Epidermal melanocyte (primary cell): ENCODE data around the gene FADD.
"Not testable (repeated sequence)": the region's sequence is repeated elsewhere in the genome, so short reads cannot be mapped to it uniquely, and the experiment has no call there.

ENCODE experiments used
- DNase-seq: peaks from one replicate; pipeline ENCODE4 v3.0.0; 2011; ENCODE audit warnings: low spot score; ENCODE audit not compliant: insufficient read length

Gene FADD

DNA sequence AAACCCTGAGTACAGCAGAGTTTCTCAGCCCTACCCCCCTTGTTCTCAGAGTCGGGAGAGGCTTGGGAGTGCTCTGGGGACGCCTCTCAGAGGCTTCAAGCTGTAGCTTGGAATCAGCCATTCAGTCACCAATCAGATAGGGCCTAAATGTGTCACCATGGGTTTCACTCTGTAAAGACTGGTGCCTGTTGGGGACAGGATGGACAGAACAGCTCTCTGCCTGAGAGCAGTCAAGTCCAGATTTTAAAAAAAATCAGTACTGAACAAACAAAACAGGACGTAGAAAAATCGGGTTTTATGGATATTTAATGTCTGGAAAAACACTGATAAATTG, 1.3 kb downstream of the FADD start:
- DNase-seq, result no peak

DNA sequence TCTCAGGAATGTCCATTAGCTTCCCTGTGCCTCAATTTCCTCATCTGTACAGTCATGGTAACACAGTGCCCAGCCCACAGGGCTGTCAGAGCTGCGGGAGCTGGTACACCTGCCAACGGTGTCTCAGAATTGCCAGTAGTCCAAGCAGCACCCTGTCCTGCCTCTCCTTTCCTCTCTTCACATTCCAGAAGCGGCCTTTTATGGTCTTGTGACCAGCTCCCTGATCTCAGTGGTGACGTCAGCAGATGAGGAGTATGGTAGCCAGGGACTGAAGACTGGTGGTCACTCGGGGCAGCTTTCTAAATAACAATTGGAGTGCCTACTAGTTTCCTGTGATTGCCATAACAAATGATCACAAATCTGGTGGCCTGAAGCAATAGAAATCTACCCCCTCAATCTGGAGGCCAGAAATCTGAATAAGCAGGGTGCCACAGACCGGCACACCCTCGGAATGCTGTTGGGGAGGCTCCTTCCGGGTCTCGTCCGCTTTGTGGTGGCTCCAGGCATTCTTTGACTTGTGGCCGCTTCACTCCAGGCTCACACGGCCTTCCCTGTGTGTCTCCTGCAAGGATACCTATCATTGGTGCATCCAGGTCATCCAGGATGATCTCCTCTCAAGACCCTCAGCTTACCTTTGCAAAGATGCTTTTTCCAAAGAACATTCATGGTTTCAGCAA, 2.1 kb downstream of the FADD start:
- no peak for DNase-seq

DNA sequence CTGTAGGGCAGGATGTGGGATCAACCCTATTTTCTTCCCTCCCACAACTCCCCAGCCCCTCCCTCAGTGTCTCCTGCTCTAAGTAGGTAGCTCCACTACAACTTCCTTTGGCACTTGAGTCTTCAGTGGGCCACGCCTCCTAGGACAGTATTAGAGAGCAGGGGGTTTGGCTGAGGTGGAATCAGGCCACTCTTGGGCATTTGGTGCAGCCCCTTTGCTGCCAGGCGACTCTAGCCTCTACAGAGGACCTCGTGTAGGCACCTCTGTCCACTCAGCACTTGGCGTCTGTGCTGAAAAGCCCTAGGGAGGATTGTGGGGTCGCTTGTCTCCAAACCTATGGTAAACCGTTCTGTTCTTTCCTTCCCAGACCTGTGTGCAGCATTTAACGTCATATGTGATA, 2.7 kb downstream of the FADD start:
- no peak for DNase-seq

DNA sequence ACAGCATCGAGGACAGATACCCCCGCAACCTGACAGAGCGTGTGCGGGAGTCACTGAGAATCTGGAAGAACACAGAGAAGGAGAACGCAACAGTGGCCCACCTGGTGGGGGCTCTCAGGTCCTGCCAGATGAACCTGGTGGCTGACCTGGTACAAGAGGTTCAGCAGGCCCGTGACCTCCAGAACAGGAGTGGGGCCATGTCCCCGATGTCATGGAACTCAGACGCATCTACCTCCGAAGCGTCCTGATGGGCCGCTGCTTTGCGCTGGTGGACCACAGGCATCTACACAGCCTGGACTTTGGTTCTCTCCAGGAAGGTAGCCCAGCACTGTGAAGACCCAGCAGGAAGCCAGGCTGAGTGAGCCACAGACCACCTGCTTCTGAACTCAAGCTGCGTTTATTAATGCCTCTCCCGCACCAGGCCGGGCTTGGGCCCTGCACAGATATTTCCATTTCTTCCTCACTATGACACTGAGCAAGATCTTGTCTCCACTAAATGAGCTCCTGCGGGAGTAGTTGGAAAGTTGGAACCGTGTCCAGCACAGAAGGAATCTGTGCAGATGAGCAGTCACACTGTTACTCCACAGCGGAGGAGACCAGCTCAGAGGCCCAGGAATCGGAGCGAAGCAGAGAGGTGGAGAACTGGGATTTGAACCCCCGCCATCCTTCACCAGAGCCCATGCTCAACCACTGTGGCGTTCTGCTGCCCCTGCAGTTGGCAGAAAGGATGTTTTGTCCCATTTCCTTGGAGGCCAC, 3.3 kb downstream of the FADD start:
- DNase-seq, result no peak

DNA sequence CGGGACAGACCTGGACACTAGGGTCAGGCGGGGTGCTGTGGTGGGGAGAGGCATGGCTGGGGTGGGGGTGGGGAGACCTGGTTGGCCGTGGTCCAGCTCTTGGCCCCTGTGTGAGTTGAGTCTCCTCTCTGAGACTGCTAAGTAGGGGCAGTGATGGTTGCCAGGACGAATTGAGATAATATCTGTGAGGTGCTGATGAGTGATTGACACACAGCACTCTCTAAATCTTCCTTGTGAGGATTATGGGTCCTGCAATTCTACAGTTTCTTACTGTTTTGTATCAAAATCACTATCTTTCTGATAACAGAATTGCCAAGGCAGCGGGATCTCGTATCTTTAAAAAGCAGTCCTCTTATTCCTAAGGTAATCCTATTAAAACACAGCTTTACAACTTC, 3.9 kb downstream of the FADD start:
- DNase-seq, result no peak

DNA sequence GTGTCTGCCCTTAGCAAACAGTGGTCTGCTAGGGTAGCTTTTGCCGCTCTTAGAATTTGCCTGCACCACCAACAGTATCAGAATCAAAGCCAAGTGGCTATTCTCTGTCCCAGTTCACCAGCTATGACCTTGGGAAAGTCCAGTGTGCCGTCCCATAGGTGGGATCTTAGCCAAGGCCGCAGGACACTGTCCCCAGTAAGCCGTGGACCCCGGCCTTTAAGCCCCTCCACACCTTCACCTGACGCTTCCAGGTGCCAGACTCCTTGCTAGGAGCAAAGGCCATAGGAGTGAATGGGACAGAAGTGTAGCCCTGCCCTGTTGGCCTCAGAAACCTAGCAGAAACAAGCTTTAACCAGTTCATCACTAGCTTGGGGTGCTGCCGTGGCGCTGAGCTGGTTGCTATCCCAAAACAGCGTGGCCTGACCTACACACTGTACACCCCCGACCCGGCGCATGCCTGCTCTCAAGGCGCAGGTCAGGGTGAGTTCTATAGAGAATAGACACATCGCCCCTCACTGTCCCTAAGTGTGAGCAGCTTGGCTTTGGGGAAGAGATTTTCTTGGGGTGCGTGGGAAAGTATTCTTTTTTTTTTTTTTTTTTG, 4.5 kb downstream of the FADD start:
- no peak for DNase-seq

DNA sequence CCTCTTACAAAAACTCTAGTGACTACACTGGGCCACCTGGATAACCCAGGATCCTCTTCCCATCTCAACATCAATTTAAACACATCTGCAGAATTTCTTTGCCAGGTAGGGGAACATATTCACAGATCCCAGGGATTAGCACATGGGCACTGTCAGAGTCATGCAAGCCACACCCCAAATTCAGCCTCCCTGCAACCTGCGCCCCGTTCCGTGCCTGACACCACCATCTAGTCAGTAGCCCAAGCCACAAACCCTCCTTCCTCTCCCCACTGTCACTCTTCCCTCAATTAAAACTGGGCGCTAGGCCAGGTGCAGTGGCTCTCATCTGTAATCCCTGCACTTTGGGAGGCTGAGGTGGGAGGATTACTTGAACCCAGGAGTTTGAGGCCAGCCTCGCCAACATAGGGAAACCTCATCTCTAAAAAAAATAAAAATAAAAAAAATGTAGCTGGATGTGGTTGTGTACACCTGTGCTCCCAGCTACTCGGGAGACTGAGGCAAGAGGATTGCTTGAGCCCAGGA, 6.4 kb downstream of the FADD start:
- no peak for DNase-seq

DNA sequence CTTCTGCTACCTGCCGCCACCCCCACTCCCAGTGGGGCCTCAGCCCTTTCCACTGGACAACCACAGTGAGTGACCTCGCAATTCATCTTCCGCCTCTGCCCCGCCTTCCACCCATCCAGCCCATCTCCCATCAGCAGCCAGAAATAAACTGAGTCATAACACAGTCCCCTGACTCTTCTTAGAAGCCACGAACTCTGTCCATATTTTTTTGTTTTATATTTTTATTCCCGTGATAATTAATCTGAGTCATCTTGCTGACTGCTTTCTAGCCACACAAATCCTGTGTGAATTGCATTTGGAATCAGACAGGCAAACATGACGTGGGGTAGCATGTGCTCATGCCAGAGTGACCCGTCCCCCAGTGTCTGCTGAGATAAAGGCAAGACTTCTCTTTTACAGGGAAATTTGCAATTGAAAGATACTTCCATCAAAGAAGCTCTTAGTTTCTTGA, 7.0 kb downstream of the FADD start:
- DNase-seq, result no peak

DNA sequence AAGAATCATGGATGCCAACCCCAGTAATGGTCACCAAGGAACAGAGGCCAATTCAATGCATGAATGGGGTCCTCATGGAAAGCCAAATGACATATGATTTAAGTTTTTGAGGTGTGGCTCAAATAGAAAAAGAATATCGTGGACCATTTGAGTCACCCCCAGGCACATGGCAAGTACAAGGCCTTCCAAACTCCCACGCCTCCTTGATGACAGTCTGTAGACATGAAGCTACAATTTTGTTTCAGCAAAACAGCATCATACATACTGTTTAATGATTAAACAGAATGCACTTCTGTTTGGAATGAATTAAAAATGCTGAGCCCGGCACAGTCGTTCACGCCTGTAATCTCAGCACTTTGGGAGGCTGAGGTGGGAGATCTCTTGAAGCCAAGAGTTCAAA, 7.4 kb downstream of the FADD start:
- no peak for DNase-seq

DNA sequence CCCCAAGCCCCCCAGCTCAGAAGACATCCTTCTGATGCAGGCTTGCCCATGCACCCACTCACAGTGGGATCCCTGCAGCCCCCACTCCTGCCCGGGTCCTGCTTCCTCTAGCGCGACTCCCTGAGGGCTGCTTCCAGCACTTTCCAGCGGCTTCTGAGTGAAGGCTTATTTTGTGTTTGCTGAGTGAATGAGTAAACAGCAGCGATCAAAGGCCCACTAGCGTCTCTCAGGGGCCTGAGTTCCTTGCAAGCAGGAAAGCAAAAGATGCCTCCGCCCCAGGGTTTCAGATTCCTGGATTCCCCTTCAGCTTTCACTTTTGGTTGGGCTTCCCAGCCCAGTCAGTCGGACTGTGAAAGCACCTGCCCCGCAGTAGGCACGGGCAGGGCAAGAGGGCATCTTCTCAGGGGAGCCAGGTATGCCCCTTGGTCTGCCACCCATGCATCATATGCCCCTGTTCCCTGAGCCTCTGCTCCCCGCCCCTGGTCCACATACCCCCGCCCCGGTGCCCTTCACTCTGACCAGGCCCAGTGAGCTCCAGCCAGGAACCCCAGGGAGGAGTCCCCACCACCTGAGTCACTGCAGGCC, 9.2 kb downstream of the FADD start:
- no peak for DNase-seq

DNA sequence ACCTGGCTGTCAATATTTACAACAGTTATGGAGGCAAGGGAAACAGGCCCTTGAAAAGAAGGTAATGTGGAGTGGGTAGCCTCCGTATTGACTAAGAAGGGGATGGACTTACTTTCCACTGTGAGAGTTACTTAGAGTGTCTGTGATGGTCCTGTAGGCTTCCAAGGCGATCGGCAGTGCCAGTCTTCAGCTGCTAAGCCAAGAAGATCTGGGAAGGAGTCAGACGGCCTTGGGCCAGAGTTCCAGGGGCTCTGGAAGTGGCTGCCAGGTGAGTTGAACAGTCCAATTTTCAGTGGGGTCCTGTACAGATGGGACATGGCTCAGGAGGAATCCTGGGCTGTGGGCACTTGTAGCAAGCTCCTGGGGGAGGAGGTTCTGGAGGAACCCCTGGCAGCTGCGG, 14.3 kb downstream of the FADD start:
- DNase-seq, result not testable (repeated sequence)

DNA sequence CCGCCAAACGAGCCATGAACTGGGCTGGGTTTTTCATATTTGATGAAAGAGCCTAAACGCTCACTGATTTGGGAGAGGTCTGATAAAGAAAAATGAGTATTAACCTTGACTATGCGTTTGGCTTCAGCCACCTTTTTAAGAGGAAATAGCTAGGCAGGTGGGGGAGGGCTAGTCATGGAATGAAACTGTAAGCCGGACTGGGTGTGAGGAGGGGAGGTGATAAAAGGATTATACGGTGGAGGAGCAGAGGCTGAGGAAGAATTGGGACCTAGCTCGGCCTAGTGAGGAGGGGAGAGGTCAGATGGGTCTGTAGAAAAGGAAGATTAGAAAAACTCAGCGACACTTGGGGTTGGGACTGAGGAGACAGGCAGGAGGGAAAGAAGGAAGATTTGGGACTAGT, 15.0 kb downstream of the FADD start:
- not testable (repeated sequence) for DNase-seq

DNA sequence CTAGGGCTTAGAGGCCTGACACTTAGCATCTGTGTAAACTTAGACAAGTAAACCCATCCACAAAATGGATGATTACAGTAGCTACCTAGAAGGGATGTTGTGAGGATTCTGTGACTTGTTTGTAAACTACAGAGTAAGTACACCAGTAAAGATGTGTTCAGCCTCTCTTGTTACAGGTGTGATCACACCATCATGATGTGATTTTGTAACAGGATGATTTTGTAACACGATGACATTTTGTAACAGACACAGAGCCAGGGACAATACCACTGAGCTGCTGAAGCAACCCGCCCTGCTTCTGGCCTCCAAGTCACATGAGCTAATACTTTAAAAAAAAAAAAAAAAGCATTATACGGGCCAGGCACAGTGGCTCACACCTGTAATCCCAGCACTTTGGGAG, 17.0 kb downstream of the FADD start:
- no peak for DNase-seq

DNA sequence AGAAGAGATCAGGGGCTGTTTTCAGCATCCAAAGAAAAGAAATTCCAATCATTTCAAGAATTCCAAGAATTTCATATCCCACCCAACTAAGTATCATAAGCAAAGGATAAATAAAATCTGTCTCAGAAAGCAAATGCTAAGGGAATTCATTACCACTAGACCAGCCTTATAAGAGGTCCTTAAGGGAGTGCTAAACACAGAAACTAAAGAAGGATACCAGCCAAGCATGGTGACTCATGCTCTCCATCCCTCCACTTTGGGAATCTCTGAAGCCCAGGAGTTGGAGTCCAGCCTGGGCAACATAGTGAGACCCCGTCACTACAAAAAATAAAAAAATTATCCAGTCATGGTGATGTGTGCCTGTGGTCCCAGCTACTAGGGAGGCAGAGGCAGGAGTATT, 17.8 kb downstream of the FADD start:
- DNase-seq, result no peak

DNA sequence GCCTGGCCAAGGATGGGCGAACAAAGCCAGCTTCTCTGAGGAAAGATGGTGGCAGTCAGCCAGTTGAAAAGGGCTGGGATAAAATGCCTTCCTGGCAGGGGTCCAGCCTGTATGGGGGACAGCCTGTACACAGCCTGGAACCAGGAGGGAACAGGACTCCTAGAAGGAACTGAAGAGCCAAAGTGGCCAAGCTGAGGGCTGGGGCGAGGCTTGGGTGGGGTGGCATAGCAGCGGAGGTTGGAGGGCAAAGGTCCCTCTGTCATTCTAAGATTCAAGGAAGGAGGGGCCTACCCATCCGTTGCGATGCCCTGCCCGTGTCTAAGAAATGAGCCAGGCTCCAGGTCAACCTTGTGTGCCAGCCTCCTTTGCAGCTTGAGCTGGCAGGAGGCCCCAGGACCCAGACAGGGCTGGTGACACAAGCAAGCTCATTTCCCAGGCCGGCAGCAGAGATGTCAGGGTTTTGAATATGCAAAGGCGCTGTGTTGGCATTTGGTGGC, 22.6 kb downstream of the FADD start:
- no peak for DNase-seq

DNA sequence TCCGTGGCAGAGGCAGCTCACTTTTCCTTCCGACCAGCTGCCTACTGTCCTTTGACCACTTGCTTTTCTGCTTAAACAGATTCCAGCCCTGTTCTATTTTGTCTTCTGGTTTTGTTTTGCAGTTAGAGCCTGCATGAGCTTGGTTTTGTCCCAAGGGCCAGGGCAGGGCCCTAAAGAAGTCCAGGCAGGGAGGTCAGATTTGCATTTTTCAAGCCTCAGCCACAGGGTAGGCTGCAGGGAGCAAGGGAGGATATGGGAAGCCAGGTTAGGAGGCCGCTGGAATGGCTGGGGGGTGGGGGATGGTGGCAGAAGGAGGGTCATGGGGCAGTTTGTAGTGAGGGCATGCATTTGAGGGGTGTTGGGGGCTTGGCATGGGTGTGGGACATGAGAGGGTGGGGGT, 23.1 kb downstream of the FADD start:
- DNase-seq, result no peak

DNA sequence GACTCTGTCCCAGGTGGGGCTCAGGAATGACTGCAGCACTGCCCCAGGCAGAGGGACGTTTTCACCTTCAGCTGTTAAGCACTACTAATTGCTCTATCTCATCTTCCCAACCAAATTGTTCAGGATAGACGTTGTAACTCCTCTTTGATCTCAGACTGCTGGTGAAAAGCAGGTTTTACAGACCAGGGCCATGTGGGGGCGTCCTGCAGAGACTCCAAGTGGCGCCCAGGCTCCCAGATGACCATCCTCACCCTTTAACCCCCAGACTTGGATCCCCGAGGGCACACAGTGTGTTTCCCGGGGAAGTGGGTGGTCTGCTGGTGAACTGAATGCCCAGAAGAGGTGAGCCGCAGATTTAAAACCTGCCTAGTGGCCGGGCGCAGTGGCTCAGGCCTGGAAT, 23.9 kb downstream of the FADD start:
- no peak for DNase-seq

DNA sequence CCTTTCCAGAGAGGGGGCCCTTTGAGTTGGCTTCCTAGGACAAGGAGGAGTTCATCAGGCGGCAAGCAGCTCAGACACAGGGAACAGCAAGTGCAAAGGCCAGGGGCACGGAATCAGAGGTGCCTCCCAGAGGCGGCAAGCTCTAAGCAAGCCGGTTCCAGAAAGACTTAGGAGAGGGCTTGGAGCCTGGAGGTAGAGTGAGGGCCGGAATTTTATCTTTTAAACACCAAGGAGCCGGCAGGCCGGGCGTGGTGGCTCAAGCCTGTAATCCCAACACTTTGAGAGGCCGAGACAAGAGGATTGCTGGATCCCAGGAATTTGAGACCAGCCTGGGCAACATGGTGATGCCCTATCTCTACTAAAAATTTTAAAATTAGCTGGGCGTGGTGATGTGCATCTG, 26.6 kb downstream of the FADD start:
- no peak for DNase-seq

DNA sequence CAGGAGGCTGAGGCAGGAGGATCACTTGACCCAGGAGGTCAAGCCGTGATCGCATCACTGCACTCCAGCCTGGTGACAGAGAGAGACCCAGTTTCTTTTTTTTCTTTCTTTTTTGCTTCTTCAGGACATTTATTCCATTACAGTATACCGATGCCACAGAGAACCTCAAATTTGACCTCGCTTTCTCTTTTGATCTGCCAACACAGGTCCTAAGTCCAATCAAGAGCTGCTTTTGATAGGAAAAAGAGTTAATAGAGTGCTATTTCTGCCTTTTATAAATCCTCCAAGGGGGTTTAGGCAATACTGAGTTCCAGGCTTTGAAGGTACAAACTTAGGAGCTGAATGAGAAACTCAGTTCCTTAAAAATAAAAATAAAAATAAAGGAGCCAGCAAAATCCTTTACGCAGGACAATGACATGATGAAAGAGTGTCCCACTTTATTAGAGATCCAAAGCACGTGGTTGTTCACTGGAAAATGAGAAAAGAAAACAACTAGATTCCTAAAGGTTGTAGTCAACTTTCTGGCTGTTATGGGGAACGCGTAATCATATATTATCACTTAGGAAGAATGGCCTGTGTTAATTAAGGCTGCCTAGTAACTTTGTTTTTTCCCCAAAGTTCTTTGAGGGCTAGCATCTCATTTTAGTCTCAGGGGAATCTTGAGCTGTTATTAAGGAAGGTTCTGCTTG, 27.2 kb downstream of the FADD start:
- DNase-seq, result no peak

DNA sequence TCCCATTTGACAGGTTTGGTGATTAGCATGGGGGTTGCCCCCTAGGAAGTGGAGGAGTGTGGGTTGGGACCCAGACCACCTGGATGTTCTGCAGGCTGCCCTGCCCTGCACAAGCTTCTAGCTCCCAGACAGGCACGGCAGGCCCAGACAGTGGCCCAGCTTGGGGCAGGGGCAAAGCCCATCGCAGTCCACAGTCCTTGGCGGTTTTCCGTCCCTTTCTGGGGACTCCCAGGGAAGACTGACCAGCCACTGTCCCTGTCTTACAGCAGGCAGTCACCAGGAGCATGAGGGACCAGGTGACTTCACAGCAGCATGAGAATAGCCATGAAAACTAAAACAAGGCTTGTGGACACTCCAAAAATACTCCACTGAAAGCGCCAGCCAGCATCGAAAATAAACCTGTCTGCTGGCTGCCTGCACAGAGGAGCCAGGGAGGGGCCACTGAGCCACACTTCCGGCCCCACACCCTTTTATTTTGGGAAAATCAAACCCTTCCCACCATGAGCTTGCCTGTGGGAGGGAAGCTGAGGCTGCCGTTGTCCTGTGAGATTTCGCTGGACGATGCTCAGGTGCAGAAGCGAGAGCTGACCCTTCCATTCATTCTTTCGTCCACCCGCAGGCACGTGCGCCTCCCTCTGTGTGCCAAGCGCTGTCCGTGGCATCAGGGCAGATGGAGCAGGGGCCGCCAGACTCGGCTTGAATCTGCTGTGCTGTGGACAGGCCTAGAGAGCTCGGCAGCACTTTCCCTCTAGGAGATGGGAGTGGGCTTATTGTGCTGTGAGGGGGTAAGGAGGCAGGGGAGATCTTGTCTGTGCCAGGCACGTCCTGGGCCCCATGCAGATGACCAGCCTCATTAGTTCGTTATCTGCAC, 28.0 kb downstream of the FADD start:
- no peak for DNase-seq

DNA sequence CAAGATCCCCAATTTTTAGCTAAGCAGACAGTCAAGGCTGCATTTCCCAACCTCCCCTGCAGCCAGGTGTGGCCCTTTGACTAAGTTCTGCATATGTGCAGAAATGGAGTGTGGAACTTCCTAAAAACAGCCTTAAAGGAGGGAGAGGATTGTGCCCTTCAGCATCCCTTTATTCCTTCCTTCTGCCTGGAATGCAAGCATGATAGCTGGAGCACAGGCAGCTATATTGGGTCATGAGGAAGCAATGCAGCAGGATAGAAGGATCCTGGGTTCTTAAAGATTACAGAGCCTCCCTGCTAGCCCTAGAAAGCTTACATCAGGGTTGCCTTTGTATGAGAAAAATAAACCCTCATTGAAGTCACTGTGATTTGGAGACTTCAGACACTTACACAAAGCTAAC, 29.9 kb downstream of the FADD start:
- no peak for DNase-seq
